Liver (tissue), 9 donors: Measurements from ENCODE around the gene ART3. TPM values are rescaled to one million over a fixed set of nuclear protein-coding genes. Genes with fewer than 3 reads are reported as not detected.

Experiments used
- DNase-seq: peaks from one replicate; pipeline ENCODE4 v3.0.0-alpha.2; 2017; ENCODE audit warnings: low spot score
- H3K27ac ChIP-seq, 2 donors: one replicate each; pipeline ENCODE4 v1.7.0; 2013; ENCODE audit warnings: inconsistent platforms in 2 of 2, low read length in 2 of 2, control low read depth in 1 of 2, low read depth in 1 of 2, mild to moderate bottlenecking in 1 of 2
- H3K27me3 ChIP-seq, 4 donors: one replicate each; pipeline versions ENCODE4 v1.6.1 to v1.7.0; 2013; ENCODE audit warnings: low read length in 3 of 4, inconsistent platforms in 1 of 4, mild to moderate bottlenecking in 1 of 4, moderate library complexity in 1 of 4; ENCODE audit not compliant: control insufficient read depth in 4 of 4, insufficient read depth in 4 of 4
- H3K36me3 ChIP-seq, 4 donors: one replicate each; pipeline versions ENCODE4 v1.6.1 to v1.7.0; 2013; ENCODE audit warnings: low read length in 3 of 4, mild to moderate bottlenecking in 3 of 4, low read depth in 1 of 4, moderate library complexity in 1 of 4; ENCODE audit not compliant: control insufficient read depth in 4 of 4, insufficient read depth in 3 of 4
- H3K4me1 ChIP-seq, 4 donors: one replicate each; pipeline versions ENCODE4 v1.6.1 to v1.7.0; 2013; ENCODE audit warnings: low read length in 3 of 4, mild to moderate bottlenecking in 3 of 4, moderate library complexity in 1 of 4; ENCODE audit not compliant: control insufficient read depth in 4 of 4, insufficient read depth in 4 of 4
- H3K4me3 ChIP-seq, 3 donors: one replicate each; pipeline versions ENCODE4 v1.6.1 to v1.7.0; 2013; ENCODE audit warnings: low read length in 3 of 3, control low read depth in 1 of 3, low read depth in 1 of 3, mild to moderate bottlenecking in 1 of 3
- H3K9ac ChIP-seq, 2 donors: one replicate each; pipeline ENCODE4 v1.7.0; 2013; ENCODE audit warnings: low read length in 2 of 2, mild to moderate bottlenecking in 2 of 2, moderate library complexity in 2 of 2, control low read depth in 1 of 2, low read depth in 1 of 2
- H3K9me3 ChIP-seq, 4 donors: one replicate each; pipeline versions ENCODE4 v1.6.1 to v1.7.0; 2013; ENCODE audit warnings: low read length in 3 of 4; ENCODE audit not compliant: control insufficient read depth in 4 of 4
- ATF3 ChIP-seq: IDR thresholded peaks from 2 replicates; pipeline ENCODE4 v1.6.1; 2016; ENCODE audit warnings: antibody characterized with exemption
- CTCF ChIP-seq: fragments of 150-350 bp; IDR thresholded peaks from 2 replicates; pipeline ENCODE4 v1.5.1; 2017; ENCODE audit warnings: improper control_type of control experiment, low read depth, low read length; ENCODE audit not compliant: missing input control
- EGR1 ChIP-seq, 2 donors: IDR thresholded peaks; 2 replicates each; pipeline ENCODE4 v1.6.1; 2016 to 2018; ENCODE audit warnings: antibody characterized with exemption in 2 of 2, low read depth in 2 of 2
- FOXA1 ChIP-seq: IDR thresholded peaks from 2 replicates; pipeline ENCODE4 v1.6.1; 2016; ENCODE audit warnings: antibody characterized with exemption
- FOXA2 ChIP-seq: IDR thresholded peaks from 2 replicates; pipeline ENCODE4 v1.6.1; 2016; ENCODE audit warnings: antibody characterized with exemption
- GABPA ChIP-seq, 2 donors: IDR thresholded peaks in 1 of 2; conservative IDR thresholded peaks in 1 of 2; 2 replicates each; pipeline ENCODE4 v1.6.1; 2016; ENCODE audit warnings: antibody characterized with exemption in 2 of 2, mild to moderate bottlenecking in 1 of 2, moderate library complexity in 1 of 2
- HNF4A ChIP-seq, 2 donors: conservative IDR thresholded peaks; 2 replicates each; pipeline ENCODE4 v1.6.1; 2016; ENCODE audit warnings: antibody characterized with exemption in 2 of 2, mild to moderate bottlenecking in 2 of 2
- HNF4G ChIP-seq: IDR thresholded peaks from 2 replicates; pipeline ENCODE4 v1.6.1; 2016; ENCODE audit warnings: antibody characterized with exemption
- JUND ChIP-seq, 2 donors: IDR thresholded peaks; 2 replicates each; pipeline ENCODE4 v1.6.1; 2016; ENCODE audit warnings: antibody characterized with exemption in 2 of 2
- MAX ChIP-seq: IDR thresholded peaks from 2 replicates; pipeline ENCODE4 v1.6.1; 2016; ENCODE audit warnings: antibody characterized with exemption
- NR2F2 ChIP-seq: IDR thresholded peaks from 2 replicates; pipeline ENCODE4 v1.6.1; 2016; ENCODE audit warnings: antibody characterized with exemption
- RAD21 ChIP-seq, 2 donors: IDR thresholded peaks; 2 replicates each; pipeline ENCODE4 v1.6.1; 2016; ENCODE audit warnings: antibody characterized with exemption in 2 of 2, mild to moderate bottlenecking in 2 of 2
- REST ChIP-seq: IDR thresholded peaks from 2 replicates; pipeline ENCODE4 v1.6.1; 2016; ENCODE audit warnings: antibody characterized with exemption, mild to moderate bottlenecking
- RXRA ChIP-seq, 2 donors: IDR thresholded peaks; 2 replicates each; pipeline ENCODE4 v1.6.1; 2017 to 2018; ENCODE audit warnings: antibody characterized with exemption in 2 of 2, mild to moderate bottlenecking in 1 of 2
- SP1 ChIP-seq: IDR thresholded peaks from 2 replicates; pipeline ENCODE4 v1.6.1; 2018; ENCODE audit warnings: antibody characterized with exemption, mild to moderate bottlenecking
- TAF1 ChIP-seq: conservative IDR thresholded peaks from 2 replicates; pipeline ENCODE4 v1.6.1; 2016; ENCODE audit warnings: antibody characterized with exemption, mild to moderate bottlenecking
- YY1 ChIP-seq: IDR thresholded peaks from 2 replicates; pipeline ENCODE4 v1.6.1; 2016; ENCODE audit warnings: antibody characterized with exemption, mild to moderate bottlenecking
- ZBTB33 ChIP-seq: IDR thresholded peaks from 2 replicates; pipeline ENCODE4 v1.6.1; 2016; ENCODE audit warnings: antibody characterized with exemption
- WGBS: extraction: QIAGEN DNeasy Blood & Tissue Kit; methylation state at CpG from one replicate; pipeline ENCODE4 v1.1.7; 2013; 5-methylcytosine and 5-hydroxymethylcytosine counted together
- polyA plus RNA-seq, 2 donors: library from polyadenylated mRNA; stranded (reverse) in 1 of 2; unstranded in 1 of 2; fragments of 200-250 nt in 1 of 2; fragments of >200 nt in 1 of 2; fragmentation: Nextera tagmentation in 1 of 2; extraction: Ambion mirVana in 1 of 2; gene quantifications; one replicate each; pipeline versions ENCODE4 v1.2.1 to v1.2.3, GENCODE V29; 2013 to 2015
- total RNA-seq, 2 donors: library from RNA; depleted of rRNA; stranded (reverse); fragments of >200 nt; gene quantifications; one replicate each; pipeline ENCODE4 v1.2.3, GENCODE V29; 2014
- donor health status: healthy.
- donor health status: healthy.
- donor health status: healthy.
- donor health status: healthy.
- donor health status: healthy.

Gene ART3
- total and polyA plus RNA-seq, 4 donors: 0.08 TPM; not detected in 3

GRCh38 chr4:76084542-76084941, 10.0 kb downstream of the ART3 start:
- 84% methylated on average over 1 of the region's 1 CpG for WGBS
- Histone ChIP-seq H3K9ac (no peak overlapping the region), H3K4me1 (peaks cover 0 to 9% (median 4%) of the 10 kb centered on the region in 4 donors), H3K27me3 (no peaks in the 10 kb centered on the region), H3K4me3 (no peak overlapping the region), H3K36me3 (no peaks in the 10 kb centered on the region), H3K9me3 (no peaks in the 10 kb centered on the region), H3K27ac (no peak overlapping the region)
- no peak for DNase-seq
- TF ChIP-seq MAX (no peak), HNF4G (no peak), FOXA2 (no peak), YY1 (peak; percentile 51), GABPA (IDR thresholded peaks at IDR 0.05 in 1 of 2, conservative IDR thresholded peaks at IDR 0.05 in 1 of 2) (no peak), REST (no peak), NR2F2 (no peak), SP1 (peak; percentile 28), ZBTB33 (no peak), HNF4A (conservative IDR thresholded peaks at IDR 0.05) (peak in 1 of 2 donors; percentile 21), JUND (IDR thresholded peaks at IDR 0.05) (no peak), FOXA1 (no peak), EGR1 (IDR thresholded peaks at IDR 0.05; ENCODE audit: low read depth in 2 of 2) (no peak), RAD21 (IDR thresholded peaks at IDR 0.05) (no peak), CTCF (no peak), ATF3 (no peak), TAF1 (no peak), RXRA (IDR thresholded peaks at IDR 0.05) (peak; percentile 25 to 58)
